ENCODE results near the gene PATZ1. TPM values are rescaled to one million over a fixed set of nuclear protein-coding genes. Genes with fewer than 3 reads are reported as not detected.

The PATZ1 gene
- total and polyA plus RNA-seq, 2 experiments from 2014 or later: 23.2 to 56.8 TPM

DNA sequence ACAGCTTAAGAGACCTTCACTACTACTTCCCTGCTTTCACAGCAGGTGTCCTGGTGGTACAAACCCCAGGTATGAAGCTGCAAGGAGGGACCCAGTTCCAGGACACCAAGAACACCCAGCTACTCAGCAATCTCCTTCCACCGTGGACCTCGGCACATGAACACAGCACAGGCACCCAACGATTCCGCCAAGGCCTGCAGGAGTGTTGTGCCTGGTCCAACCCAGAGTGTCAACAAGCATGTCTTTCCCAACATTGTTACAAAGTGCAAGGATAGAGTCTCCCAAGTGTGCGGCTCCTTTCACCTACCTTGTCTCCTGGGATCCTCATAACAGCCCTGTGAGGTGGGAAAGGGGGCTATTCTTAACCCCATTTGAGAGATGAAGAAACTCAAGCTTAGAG lies 11.8 kb downstream of the PATZ1 start (continued):
- TF ChIP-seq, protein P1, sequence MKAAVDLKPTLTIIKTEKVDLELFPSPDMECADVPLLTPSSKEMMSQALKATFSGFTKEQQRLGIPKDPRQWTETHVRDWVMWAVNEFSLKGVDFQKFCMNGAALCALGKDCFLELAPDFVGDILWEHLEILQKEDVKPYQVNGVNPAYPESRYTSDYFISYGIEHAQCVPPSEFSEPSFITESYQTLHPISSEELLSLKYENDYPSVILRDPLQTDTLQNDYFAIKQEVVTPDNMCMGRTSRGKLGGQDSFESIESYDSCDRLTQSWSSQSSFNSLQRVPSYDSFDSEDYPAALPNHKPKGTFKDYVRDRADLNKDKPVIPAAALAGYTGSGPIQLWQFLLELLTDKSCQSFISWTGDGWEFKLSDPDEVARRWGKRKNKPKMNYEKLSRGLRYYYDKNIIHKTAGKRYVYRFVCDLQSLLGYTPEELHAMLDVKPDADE (IDR thresholded peaks at IDR 0.05): no peak
- no peak for TF ChIP-seq ZNF331 (CRISPR knock-in tag; IDR thresholded peaks at IDR 0.05; ENCODE audit: low read depth)

DNA sequence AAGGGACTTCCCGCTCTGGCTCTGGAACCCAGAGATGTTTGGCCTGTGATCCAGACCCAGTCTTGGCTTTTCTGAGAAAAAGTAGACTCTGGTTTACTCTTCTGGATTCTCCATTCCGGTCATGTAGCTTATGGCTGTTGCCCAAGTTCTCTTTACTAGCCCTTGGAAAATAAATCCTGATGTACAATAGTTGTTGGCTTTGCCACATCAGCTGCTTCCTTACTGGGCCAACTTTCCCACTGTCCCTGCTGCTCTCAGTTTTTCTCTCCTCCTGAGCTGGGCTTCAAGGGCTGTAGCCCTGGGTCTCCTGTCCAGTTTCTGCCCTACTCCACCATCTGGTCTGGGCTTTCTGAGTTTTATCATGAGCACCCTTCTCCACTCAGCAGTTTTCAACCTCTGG lies 12.5 kb downstream of the PATZ1 start:
- no peak overlapping the region for H3K27ac ChIP-seq (ENCODE audit: low read depth)
- Mint-ChIP-seq H3K4me1 (peaks cover 6% of the 10 kb centered on the region; the same call in 2 of the 3 replicates), H3K36me3 (ENCODE audit: low read depth) (peaks cover 96% of the 10 kb centered on the region), H3K27me3 (ENCODE audit: insufficient read depth, low read depth, poor library complexity) (peaks cover 3% of the 10 kb centered on the region), H3K27ac (no peak overlapping the region), H3K4me3 (no peak overlapping the region), H3K9me3 (no peaks in the 10 kb centered on the region)
- H3K27me3 ChIP-seq (ENCODE audit: insufficient read depth): no peaks in the 10 kb centered on the region
- no peak overlapping the region for H2AFZ ChIP-seq
- no peaks in the 10 kb centered on the region for H3K9me2 ChIP-seq (ENCODE audit: insufficient read depth)
- no peaks in the 10 kb centered on the region for H3K4me1 ChIP-seq (ENCODE audit: insufficient read depth)
- no peak overlapping the region for H3K4me3 ChIP-seq
- ATAC-seq (no peak), DNase-seq (ENCODE audit: low spot score) (no peak)
- H3F3A ChIP-seq (replicated peaks; ENCODE audit: low read depth): no peaks in the 10 kb centered on the region
- H3K79me2 ChIP-seq (replicated peaks; ENCODE audit: insufficient read depth): peaks cover 35% of the 10 kb centered on the region
- H3K36me3 ChIP-seq (ENCODE audit: insufficient read depth): peaks cover 45% of the 10 kb centered on the region
- H4K20me1 ChIP-seq (replicated peaks; ENCODE audit: insufficient read depth): peaks cover 41% of the 10 kb centered on the region
- no peak overlapping the region for H3K4me2 ChIP-seq
- TF ChIP-seq, protein P2, sequence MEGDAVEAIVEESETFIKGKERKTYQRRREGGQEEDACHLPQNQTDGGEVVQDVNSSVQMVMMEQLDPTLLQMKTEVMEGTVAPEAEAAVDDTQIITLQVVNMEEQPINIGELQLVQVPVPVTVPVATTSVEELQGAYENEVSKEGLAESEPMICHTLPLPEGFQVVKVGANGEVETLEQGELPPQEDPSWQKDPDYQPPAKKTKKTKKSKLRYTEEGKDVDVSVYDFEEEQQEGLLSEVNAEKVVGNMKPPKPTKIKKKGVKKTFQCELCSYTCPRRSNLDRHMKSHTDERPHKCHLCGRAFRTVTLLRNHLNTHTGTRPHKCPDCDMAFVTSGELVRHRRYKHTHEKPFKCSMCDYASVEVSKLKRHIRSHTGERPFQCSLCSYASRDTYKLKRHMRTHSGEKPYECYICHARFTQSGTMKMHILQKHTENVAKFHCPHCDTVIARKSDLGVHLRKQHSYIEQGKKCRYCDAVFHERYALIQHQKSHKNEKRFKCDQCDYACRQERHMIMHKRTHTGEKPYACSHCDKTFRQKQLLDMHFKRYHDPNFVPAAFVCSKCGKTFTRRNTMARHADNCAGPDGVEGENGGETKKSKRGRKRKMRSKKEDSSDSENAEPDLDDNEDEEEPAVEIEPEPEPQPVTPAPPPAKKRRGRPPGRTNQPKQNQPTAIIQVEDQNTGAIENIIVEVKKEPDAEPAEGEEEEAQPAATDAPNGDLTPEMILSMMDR (conservative IDR thresholded peaks at IDR 0.05; ENCODE audit: low read depth in 2 of 2): no peak
- TF ChIP-seq, protein P3, sequence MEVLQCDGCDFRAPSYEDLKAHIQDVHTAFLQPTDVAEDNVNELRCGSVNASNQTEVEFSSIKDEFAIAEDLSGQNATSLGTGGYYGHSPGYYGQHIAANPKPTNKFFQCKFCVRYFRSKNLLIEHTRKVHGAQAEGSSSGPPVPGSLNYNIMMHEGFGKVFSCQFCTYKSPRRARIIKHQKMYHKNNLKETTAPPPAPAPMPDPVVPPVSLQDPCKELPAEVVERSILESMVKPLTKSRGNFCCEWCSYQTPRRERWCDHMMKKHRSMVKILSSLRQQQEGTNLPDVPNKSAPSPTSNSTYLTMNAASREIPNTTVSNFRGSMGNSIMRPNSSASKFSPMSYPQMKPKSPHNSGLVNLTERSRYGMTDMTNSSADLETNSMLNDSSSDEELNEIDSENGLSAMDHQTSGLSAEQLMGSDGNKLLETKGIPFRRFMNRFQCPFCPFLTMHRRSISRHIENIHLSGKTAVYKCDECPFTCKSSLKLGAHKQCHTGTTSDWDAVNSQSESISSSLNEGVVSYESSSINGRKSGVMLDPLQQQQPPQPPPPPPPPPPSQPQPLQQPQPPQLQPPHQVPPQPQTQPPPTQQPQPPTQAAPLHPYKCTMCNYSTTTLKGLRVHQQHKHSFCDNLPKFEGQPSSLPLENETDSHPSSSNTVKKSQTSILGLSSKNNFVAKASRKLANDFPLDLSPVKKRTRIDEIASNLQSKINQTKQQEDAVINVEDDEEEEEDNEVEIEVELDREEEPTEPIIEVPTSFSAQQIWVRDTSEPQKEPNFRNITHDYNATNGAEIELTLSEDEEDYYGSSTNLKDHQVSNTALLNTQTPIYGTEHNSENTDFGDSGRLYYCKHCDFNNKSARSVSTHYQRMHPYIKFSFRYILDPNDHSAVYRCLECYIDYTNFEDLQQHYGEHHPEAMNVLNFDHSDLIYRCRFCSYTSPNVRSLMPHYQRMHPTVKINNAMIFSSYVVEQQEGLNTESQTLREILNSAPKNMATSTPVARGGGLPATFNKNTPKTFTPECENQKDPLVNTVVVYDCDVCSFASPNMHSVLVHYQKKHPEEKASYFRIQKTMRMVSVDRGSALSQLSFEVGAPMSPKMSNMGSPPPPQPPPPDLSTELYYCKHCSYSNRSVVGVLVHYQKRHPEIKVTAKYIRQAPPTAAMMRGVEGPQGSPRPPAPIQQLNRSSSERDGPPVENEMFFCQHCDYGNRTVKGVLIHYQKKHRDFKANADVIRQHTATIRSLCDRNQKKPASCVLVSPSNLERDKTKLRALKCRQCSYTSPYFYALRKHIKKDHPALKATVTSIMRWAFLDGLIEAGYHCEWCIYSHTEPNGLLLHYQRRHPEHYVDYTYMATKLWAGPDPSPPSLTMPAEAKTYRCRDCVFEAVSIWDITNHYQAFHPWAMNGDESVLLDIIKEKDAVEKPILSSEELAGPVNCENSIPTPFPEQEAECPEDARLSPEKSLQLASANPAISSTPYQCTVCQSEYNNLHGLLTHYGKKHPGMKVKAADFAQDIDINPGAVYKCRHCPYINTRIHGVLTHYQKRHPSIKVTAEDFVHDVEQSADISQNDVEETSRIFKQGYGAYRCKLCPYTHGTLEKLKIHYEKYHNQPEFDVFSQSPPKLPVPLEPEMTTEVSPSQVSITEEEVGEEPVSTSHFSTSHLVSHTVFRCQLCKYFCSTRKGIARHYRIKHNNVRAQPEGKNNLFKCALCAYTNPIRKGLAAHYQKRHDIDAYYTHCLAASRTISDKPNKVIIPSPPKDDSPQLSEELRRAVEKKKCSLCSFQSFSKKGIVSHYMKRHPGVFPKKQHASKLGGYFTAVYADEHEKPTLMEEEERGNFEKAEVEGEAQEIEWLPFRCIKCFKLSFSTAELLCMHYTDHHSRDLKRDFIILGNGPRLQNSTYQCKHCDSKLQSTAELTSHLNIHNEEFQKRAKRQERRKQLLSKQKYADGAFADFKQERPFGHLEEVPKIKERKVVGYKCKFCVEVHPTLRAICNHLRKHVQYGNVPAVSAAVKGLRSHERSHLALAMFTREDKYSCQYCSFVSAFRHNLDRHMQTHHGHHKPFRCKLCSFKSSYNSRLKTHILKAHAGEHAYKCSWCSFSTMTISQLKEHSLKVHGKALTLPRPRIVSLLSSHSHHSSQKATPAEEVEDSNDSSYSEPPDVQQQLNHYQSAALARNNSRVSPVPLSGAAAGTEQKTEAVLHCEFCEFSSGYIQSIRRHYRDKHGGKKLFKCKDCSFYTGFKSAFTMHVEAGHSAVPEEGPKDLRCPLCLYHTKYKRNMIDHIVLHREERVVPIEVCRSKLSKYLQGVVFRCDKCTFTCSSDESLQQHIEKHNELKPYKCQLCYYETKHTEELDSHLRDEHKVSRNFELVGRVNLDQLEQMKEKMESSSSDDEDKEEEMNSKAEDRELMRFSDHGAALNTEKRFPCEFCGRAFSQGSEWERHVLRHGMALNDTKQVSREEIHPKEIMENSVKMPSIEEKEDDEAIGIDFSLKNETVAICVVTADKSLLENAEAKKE (CRISPR knock-in tag; IDR thresholded peaks at IDR 0.05): no peak
- TF ChIP-seq ZNF114 (CRISPR knock-in tag; IDR thresholded peaks at IDR 0.05) (no peak), EZH2phosphoT487 (IDR thresholded peaks at IDR 0.05; ENCODE audit: unreplicated experiment) (no peak), ZNF331 (CRISPR knock-in tag; IDR thresholded peaks at IDR 0.05; ENCODE audit: low read depth) (no peak), STAT1 (IDR thresholded peaks at IDR 0.05; ENCODE audit: unreplicated experiment) (no peak), CREB1 (CRISPR knock-in tag; IDR thresholded peaks at IDR 0.05; ENCODE audit: low read depth) (no peak), POLR2AphosphoS5 (IDR thresholded peaks at IDR 0.05; ENCODE audit: low read depth) (no peak), NANOG (IDR thresholded peaks at IDR 0.05; ENCODE audit: borderline replicate concordance) (no peak), EZH2 (IDR thresholded peaks at IDR 0.05; ENCODE audit: low read depth, unreplicated experiment) (no peak)
- TF ChIP-seq, protein P4, sequence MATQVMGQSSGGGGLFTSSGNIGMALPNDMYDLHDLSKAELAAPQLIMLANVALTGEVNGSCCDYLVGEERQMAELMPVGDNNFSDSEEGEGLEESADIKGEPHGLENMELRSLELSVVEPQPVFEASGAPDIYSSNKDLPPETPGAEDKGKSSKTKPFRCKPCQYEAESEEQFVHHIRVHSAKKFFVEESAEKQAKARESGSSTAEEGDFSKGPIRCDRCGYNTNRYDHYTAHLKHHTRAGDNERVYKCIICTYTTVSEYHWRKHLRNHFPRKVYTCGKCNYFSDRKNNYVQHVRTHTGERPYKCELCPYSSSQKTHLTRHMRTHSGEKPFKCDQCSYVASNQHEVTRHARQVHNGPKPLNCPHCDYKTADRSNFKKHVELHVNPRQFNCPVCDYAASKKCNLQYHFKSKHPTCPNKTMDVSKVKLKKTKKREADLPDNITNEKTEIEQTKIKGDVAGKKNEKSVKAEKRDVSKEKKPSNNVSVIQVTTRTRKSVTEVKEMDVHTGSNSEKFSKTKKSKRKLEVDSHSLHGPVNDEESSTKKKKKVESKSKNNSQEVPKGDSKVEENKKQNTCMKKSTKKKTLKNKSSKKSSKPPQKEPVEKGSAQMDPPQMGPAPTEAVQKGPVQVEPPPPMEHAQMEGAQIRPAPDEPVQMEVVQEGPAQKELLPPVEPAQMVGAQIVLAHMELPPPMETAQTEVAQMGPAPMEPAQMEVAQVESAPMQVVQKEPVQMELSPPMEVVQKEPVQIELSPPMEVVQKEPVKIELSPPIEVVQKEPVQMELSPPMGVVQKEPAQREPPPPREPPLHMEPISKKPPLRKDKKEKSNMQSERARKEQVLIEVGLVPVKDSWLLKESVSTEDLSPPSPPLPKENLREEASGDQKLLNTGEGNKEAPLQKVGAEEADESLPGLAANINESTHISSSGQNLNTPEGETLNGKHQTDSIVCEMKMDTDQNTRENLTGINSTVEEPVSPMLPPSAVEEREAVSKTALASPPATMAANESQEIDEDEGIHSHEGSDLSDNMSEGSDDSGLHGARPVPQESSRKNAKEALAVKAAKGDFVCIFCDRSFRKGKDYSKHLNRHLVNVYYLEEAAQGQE (IDR thresholded peaks at IDR 0.05; ENCODE audit: unreplicated experiment): no peak
- TF ChIP-seq, protein P1 (IDR thresholded peaks at IDR 0.05): no peak

All from GM23338 (cell line).